ENCODE data around the gene PTPRN2. TPM values are rescaled to one million over a fixed set of nuclear protein-coding genes. Genes with fewer than 3 reads are reported as not detected.

PTPRN2 gene
- total and polyA plus RNA-seq, 9 of the 15 experiments (the other 6 are each of a cell fraction or from before 2014, with no cell fraction given) = not detected

- TF ChIP-seq ATF3 (IDR thresholded peaks at IDR 0.05) = peak; percentile 72
- TF ChIP-seq ATF3 (CRISPR knock-in tag; conservative IDR thresholded peaks at IDR 0.05) = no peak
Measured at GRCh38 chr7:157513162-157513621, 1074.4 kb downstream of the PTPRN2 start (continued).

GRCh38 chr7:157509226-157509625 is 1078.4 kb downstream of the PTPRN2 start:
- Histone ChIP-seq H3K9me1 (ENCODE audit: control insufficient read depth, insufficient read depth, low read length) (no peaks in the 10 kb centered on the region), H3K4me1 (replicated peaks in 1 of 2; ENCODE audit: control insufficient read depth in 2 of 2, insufficient read depth in 2 of 2, low read length in 2 of 2) (peaks cover 0 to 4% of the 10 kb centered on the region in 2 experiments; a peak in 1 of 5 replicates), H4K20me1 (replicated peaks; ENCODE audit: control insufficient read depth, insufficient read depth, low read length) (no peaks in the 10 kb centered on the region), H3K9ac (ENCODE audit: insufficient read depth in 1 of 2, low read depth in 2 of 2, low read length in 2 of 2) (no peak overlapping the region), H3K36me3 (ENCODE audit: control insufficient read depth, insufficient read depth, low read length) (no peaks in the 10 kb centered on the region), H3K4me3 (no peak overlapping the region), H3K79me2 (ENCODE audit: control insufficient read depth, insufficient read depth, low read length) (no peaks in the 10 kb centered on the region), H3K27ac (ENCODE audit: extremely low read depth, low read depth, low read length) (no peak overlapping the region), H3K9me3 (replicated peaks; ENCODE audit: control insufficient read depth, insufficient read depth, low read depth, low read length) (no peaks in the 10 kb centered on the region), H3K27me3 (ENCODE audit: control insufficient read depth in 2 of 2, insufficient read depth in 2 of 2, low read length in 2 of 2) (peaks cover 11 to 30% of the 10 kb centered on the region in 2 experiments; a peak in 4 of 5 replicates), H3K4me2 (ENCODE audit: insufficient read depth, low read length) (no peak overlapping the region), H2AFZ (ENCODE audit: low read depth, low read length) (no peak overlapping the region)
- no TSS peak for BruUV-seq (replicated peaks)
- ChIA-PET CTCF (ENCODE audit: low intra/inter-chr PET ratio) (no interaction called here), POLR2A (no interaction called here)
- FAIRE-seq (no peak), ATAC-seq (no peak), DNase-seq (ENCODE audit: extremely low read depth in 1 of 4, low spot score in 3 of 4) (no peak)
- in situ Hi-C loops (cut with MboI) (no loop called here), intact Hi-C loops (cut with micrococcal nuclease) (no loop called here)
- 0% methylated on average over 2 of the region's 2 CpGs for WGBS (ENCODE audit: insufficient coverage, low coverage, missing lambda C conversion rate)
- TF ChIP-seq PTBP1 (IDR thresholded peaks at IDR 0.05; ENCODE audit: low read depth, low read length) (no peak), FOXA1 (IDR thresholded peaks at IDR 0.05; ENCODE audit: borderline replicate concordance) (no peak), THRAP3 (IDR thresholded peaks at IDR 0.05; ENCODE audit: borderline replicate concordance) (no peak), ATF7 (IDR thresholded peaks at IDR 0.05) (no peak), GABPB1 (CRISPR knock-in tag; IDR thresholded peaks at IDR 0.05) (no peak), HINFP (tag; conservative IDR thresholded peaks at IDR 0.05; ENCODE audit: low read depth) (no peak), ZNF277 (CRISPR knock-in tag; IDR thresholded peaks at IDR 0.05; ENCODE audit: borderline replicate concordance) (no peak), SAFB2 (IDR thresholded peaks at IDR 0.05; ENCODE audit: borderline replicate concordance, low read depth, low read length, severe bottlenecking) (no peak), FOXJ2 (tag; IDR thresholded peaks at IDR 0.05) (no peak), MLX (CRISPR knock-in tag; conservative IDR thresholded peaks at IDR 0.05) (no peak), EWSR1 (IDR thresholded peaks at IDR 0.05; ENCODE audit: borderline replicate concordance, low read depth, partially characterized antibody) (no peak), PCBP1 (IDR thresholded peaks at IDR 0.05; ENCODE audit: low read depth, low read length, poor library complexity, severe bottlenecking) (peak; percentile 94), PCBP2 (IDR thresholded peaks at IDR 0.05; ENCODE audit: low read depth, low read length, poor library complexity, severe bottlenecking) (peak; percentile 30), ETV6 (IDR thresholded peaks at IDR 0.05; ENCODE audit: borderline replicate concordance in 1 of 2, low read depth in 2 of 2, low read length in 1 of 2) (no peak), ETV6 (CRISPR knock-in tag; IDR thresholded peaks at IDR 0.05; ENCODE audit: borderline replicate concordance) (no peak)
